HG03432 (cell line): ENCODE results near the gene PIP5K1C.
"Not testable (repeated sequence)": the region's sequence is repeated elsewhere in the genome, so short reads cannot be mapped to it uniquely, and the experiment has no call there.

Experiments
- ATAC-seq: cut with Tn5 transposase; IDR thresholded peaks from one replicate; pipeline ENCODE4 v1.9.1; 2021; ENCODE audit warnings: mild to moderate bottlenecking, moderate library complexity; ENCODE audit not compliant: unreplicated experiment

PIP5K1C gene

GRCh38 chr19:3678188-3678587 lies 22.1 kb downstream of the PIP5K1C start:
- ATAC-seq, result no peak

GRCh38 chr19:3674784-3675543 lies 25.3 kb downstream of the PIP5K1C start:
- no peak for ATAC-seq

GRCh38 chr19:3673506-3674439 lies 26.5 kb downstream of the PIP5K1C start:
- no peak for ATAC-seq

GRCh38 chr19:3672993-3673392 lies 27.3 kb downstream of the PIP5K1C start:
- no peak for ATAC-seq

GRCh38 chr19:3672575-3672948 lies 27.7 kb downstream of the PIP5K1C start:
- ATAC-seq, result no peak

- ATAC-seq, result no peak
Measured at GRCh38 chr19:3671680-3672574, 28.3 kb downstream of the PIP5K1C start.

- ATAC-seq, result no peak
Measured at GRCh38 chr19:3670796-3671679, 29.2 kb downstream of the PIP5K1C start.

GRCh38 chr19:3669947-3670795 lies 30.1 kb downstream of the PIP5K1C start:
- ATAC-seq, result no peak

- ATAC-seq, result no peak
Measured at GRCh38 chr19:3669082-3669946, 31.0 kb downstream of the PIP5K1C start.

- no peak for ATAC-seq
Measured at GRCh38 chr19:3668331-3669081, 31.8 kb downstream of the PIP5K1C start.

- no peak for ATAC-seq
Measured at GRCh38 chr19:3667766-3668165, 32.5 kb downstream of the PIP5K1C start.

- ATAC-seq, result no peak
Measured at GRCh38 chr19:3667037-3667638, 33.1 kb downstream of the PIP5K1C start.

- ATAC-seq, result not testable (repeated sequence)
Measured at GRCh38 chr19:3666545-3666856, 33.8 kb downstream of the PIP5K1C start.

GRCh38 chr19:3665681-3666544 lies 34.4 kb downstream of the PIP5K1C start:
- ATAC-seq, result no peak

- ATAC-seq, result no peak
Measured at GRCh38 chr19:3664879-3665642, 35.2 kb downstream of the PIP5K1C start.
